Panc1 (cell line): ENCODE results near the gene GRM6. TPM values are rescaled to one million over a fixed set of nuclear protein-coding genes. Genes with fewer than 3 reads are reported as not detected.

ENCODE experiments used
- ATAC-seq: fragments of 200-7000 bp; cut with Tn5 transposase; 2 replicates; pipeline ENCODE4 v1.9.1; 2020; ENCODE audit warnings: mild to moderate bottlenecking, moderate library complexity
- BruUV-seq: library from RNA; stranded (reverse); fragments of 400-500 nt; replicated peaks from 2 replicates; lab custom pipeline; 2021; lab: Mats Ljungman, UMichigan
- CTCF ChIA-PET: fragments of 300-600 bp; sonication (Branson Sonifier 250); formaldehyde crosslinking; loops from one replicate; lab custom pipeline; 2022; ENCODE audit warnings: antibody characterized with exemption; lab: Charles Lee
- POLR2A ChIA-PET: fragments of 300-600 bp; sonication (Branson Sonifier 250); formaldehyde crosslinking; loops from one replicate; lab custom pipeline; 2022; ENCODE audit warnings: antibody characterized with exemption; lab: Charles Lee
- DNase-seq: peaks from one replicate; pipeline ENCODE4 v3.0.0-alpha.2; 2010; ENCODE audit warnings: low read depth, low spot score
- H3K27ac ChIP-seq: 2 replicates; pipeline ENCODE4 v1.5.1; 2011; ENCODE audit warnings: mild to moderate bottlenecking, low read length, inconsistent platforms
- H3K27me3 ChIP-seq: fragments of 200-500 bp; sonication (Bioruptor generic); 2 replicates; pipeline ENCODE4 v1.6.0; 2014; ENCODE audit warnings: low read length, inconsistent platforms; ENCODE audit not compliant: control insufficient read depth, insufficient read depth
- H3K36me3 ChIP-seq: fragments of 200-500 bp; sonication (Bioruptor generic); 2 replicates; pipeline ENCODE4 v1.5.1; 2014; ENCODE audit warnings: inconsistent platforms, mild to moderate bottlenecking, low read length, moderate library complexity; ENCODE audit not compliant: control insufficient read depth, insufficient read depth
- H3K4me1 ChIP-seq: 2 replicates; pipeline ENCODE4 v1.5.1; 2011; ENCODE audit warnings: inconsistent platforms, mild to moderate bottlenecking, low read length, moderate library complexity; ENCODE audit not compliant: control insufficient read depth, insufficient read depth
- H3K4me3 ChIP-seq, 2 experiments: 2 replicates each; pipeline ENCODE4 v1.5.1; 2011 to 2012; ENCODE audit warnings: low read depth in 2 of 2, low read length in 2 of 2, mild to moderate bottlenecking in 2 of 2, inconsistent platforms in 1 of 2, moderate library complexity in 1 of 2
- H3K9me3 ChIP-seq: fragments of 200-500 bp; sonication (Bioruptor generic); 2 replicates; pipeline ENCODE4 v1.5.1; 2014; ENCODE audit warnings: low read depth, mild to moderate bottlenecking, inconsistent platforms, low read length, moderate library complexity; ENCODE audit not compliant: control insufficient read depth, insufficient read depth
- CTCF ChIP-seq: fragments of 450-650 bp; IDR thresholded peaks from 2 replicates; pipeline ENCODE4 v1.5.1; 2017; ENCODE audit warnings: mild to moderate bottlenecking
- POLR2AphosphoS5 ChIP-seq: IDR thresholded peaks from 2 replicates; pipeline ENCODE4 v1.6.1; 2012; ENCODE audit warnings: mild to moderate bottlenecking, low read depth, low read length, moderate library complexity
- REST ChIP-seq, 2 experiments: IDR thresholded peaks; 2 replicates each; pipeline ENCODE4 v1.6.1; 2011 to 2012; ENCODE audit warnings: low read depth in 2 of 2, control low read depth in 1 of 2, low read length in 1 of 2, mild to moderate bottlenecking in 1 of 2, moderate library complexity in 1 of 2; ENCODE audit not compliant: insufficient read depth in 1 of 2
- SIN3A ChIP-seq: IDR thresholded peaks from 2 replicates; pipeline ENCODE4 v1.6.1; 2012; ENCODE audit warnings: low read depth, mild to moderate bottlenecking, low read length, moderate library complexity, borderline replicate concordance; ENCODE audit not compliant: insufficient read depth
- TCF7L2 ChIP-seq: IDR thresholded peaks from 2 replicates; pipeline ENCODE4 v1.6.1; 2011; ENCODE audit warnings: mild to moderate bottlenecking, low read depth, low read length, inconsistent platforms
- in situ Hi-C: cut with HindIII; loops from 2 replicates; pipeline ENCODE4 v1.10.0; 2016; ENCODE audit warnings: low sequenced_read_pairs, low pct_unique_long_range_greater_than_20kb
- intact Hi-C: fragments of 100-400 bp; cut with micrococcal nuclease; formaldehyde crosslinking; loops from one replicate; pipeline ENCODE4 v1.10.0; 2022; ENCODE audit not compliant: unreplicated experiment
- total RNA-seq: library from RNA; stranded (reverse); gene quantifications from one replicate; pipeline ENCODE4 v1.2.1, GENCODE V29; 2021; ENCODE audit not compliant: unreplicated experiment

Gene GRM6
- total RNA-seq, 1 experiment from 2014 or later = not detected

GRCh38 chr5:178998441-178998840 lies 3.3 kb upstream of the GRM6 start:
- H3K4me3 ChIP-seq = no peak overlapping the region
- H3K9me3 ChIP-seq = peaks cover 2% of the 10 kb centered on the region; the same call in 1 of the 2 replicates
- TF ChIP-seq REST (IDR thresholded peaks at IDR 0.05; ENCODE audit: insufficient read depth in 1 of 2, low read depth in 2 of 2, low read length in 1 of 2) = no peak
- no peak for TF ChIP-seq TCF7L2
- TF ChIP-seq POLR2AphosphoS5 = no peak
- TF ChIP-seq CTCF = no peak
- TF ChIP-seq SIN3A = no peak
- intact Hi-C loops = no loop called here
- H3K4me1 ChIP-seq = no peaks in the 10 kb centered on the region
- ATAC-seq (no peak), DNase-seq (no peak)
- in situ Hi-C loops = no loop called here
- ChIA-PET CTCF (no interaction called here), POLR2A (no interaction called here)
- H3K36me3 ChIP-seq = no peaks in the 10 kb centered on the region
- no peak overlapping the region for H3K27ac ChIP-seq
- H3K27me3 ChIP-seq = no peaks in the 10 kb centered on the region
- BruUV-seq = no TSS peak

- no peaks in the 10 kb centered on the region for H3K36me3 ChIP-seq
- in situ Hi-C loops = no loop called here
- H3K4me1 ChIP-seq = no peaks in the 10 kb centered on the region
- ATAC-seq = no peak
- ChIA-PET CTCF (no interaction called here), POLR2A (no interaction called here)
- no TSS peak for BruUV-seq
- no peaks in the 10 kb centered on the region for H3K27me3 ChIP-seq
- intact Hi-C loops = no loop called here
- no peaks in the 10 kb centered on the region for H3K9me3 ChIP-seq
- TF ChIP-seq POLR2AphosphoS5 (no peak), SIN3A (no peak), CTCF (no peak), TCF7L2 (no peak), REST (IDR thresholded peaks at IDR 0.05; ENCODE audit: insufficient read depth in 1 of 2, low read depth in 2 of 2, low read length in 1 of 2) (no peak)
- no peak overlapping the region for H3K4me3 ChIP-seq
- no peak overlapping the region for H3K27ac ChIP-seq
- DNase-seq = no peak
Measured at GRCh38 chr5:178997191-178997590, 2.1 kb upstream of the GRM6 start.
